Retinal pigment epithelial cell (primary cell): ENCODE measurements around the gene AMPH.

Source experiments
- DNase-seq: peaks from one replicate; pipeline ENCODE4 v3.0.0-alpha.2; 2010; ENCODE audit warnings: low read depth
- H3K4me3 ChIP-seq: 2 replicates; pipeline ENCODE4 v1.5.1; 2011; ENCODE audit warnings: mild to moderate bottlenecking, low read length, control low read depth, moderate library complexity
- CTCF ChIP-seq: conservative IDR thresholded peaks from 2 replicates; pipeline ENCODE4 v1.5.1; 2011; ENCODE audit warnings: low read depth, low read length, control low read depth, inconsistent platforms

Gene AMPH

GRCh38 chr7:38394660-38395059, 236.5 kb downstream of the AMPH start:
- DNase-seq = no peak
- no peak for TF ChIP-seq CTCF
- H3K4me3 ChIP-seq = no peak overlapping the region

GRCh38 chr7:38393874-38394273, 237.3 kb downstream of the AMPH start:
- no peak for TF ChIP-seq CTCF
- no peak overlapping the region for H3K4me3 ChIP-seq

GRCh38 chr7:38391751-38392150, 239.4 kb downstream of the AMPH start:
- no peak for DNase-seq
- no peak for TF ChIP-seq CTCF
- H3K4me3 ChIP-seq = no peak overlapping the region

More at GRCh38 chr7:38393874-38394273, 237.3 kb downstream of the AMPH start:
- no peak for DNase-seq

- H3K4me3 ChIP-seq = no peak overlapping the region
- no peak for DNase-seq
- TF ChIP-seq CTCF = no peak
Measured at GRCh38 chr7:38385682-38386081, 245.5 kb downstream of the AMPH start.

- TF ChIP-seq CTCF = no peak
- DNase-seq = peak; percentile 20
Measured at GRCh38 chr7:38383281-38383680, 247.9 kb downstream of the AMPH start.

GRCh38 chr7:38382684-38383083, 248.5 kb downstream of the AMPH start:
- no peak for TF ChIP-seq CTCF

More at GRCh38 chr7:38383281-38383680, 247.9 kb downstream of the AMPH start:
- H3K4me3 ChIP-seq = no peak overlapping the region

GRCh38 chr7:38375453-38375852, 255.7 kb downstream of the AMPH start:
- DNase-seq = no peak
- no peak overlapping the region for H3K4me3 ChIP-seq
- no peak for TF ChIP-seq CTCF

More at GRCh38 chr7:38382684-38383083, 248.5 kb downstream of the AMPH start:
- no peak overlapping the region for H3K4me3 ChIP-seq
- DNase-seq = no peak
